ENCODE results near the gene POLR1G.

POLR1G gene

GRCh38 chr19:45414468-45414867, 8.0 kb downstream of the POLR1G start:
- H3K4me3 ChIP-seq (ENCODE audit: low read length) = no peak overlapping the region
- TF ChIP-seq CTCF (conservative IDR thresholded peaks at IDR 0.05; ENCODE audit: low read length) = no peak
- DNase-seq (ENCODE audit: low read depth) = no peak

GRCh38 chr19:45417151-45417550, 10.7 kb downstream of the POLR1G start:
- no peak for TF ChIP-seq CTCF (conservative IDR thresholded peaks at IDR 0.05; ENCODE audit: low read length)
- no peak overlapping the region for H3K4me3 ChIP-seq (ENCODE audit: low read length)
- DNase-seq (ENCODE audit: low read depth) = no peak

- no peak for TF ChIP-seq CTCF (conservative IDR thresholded peaks at IDR 0.05; ENCODE audit: low read length)
- no peak for DNase-seq (ENCODE audit: low read depth)
- no peak overlapping the region for H3K4me3 ChIP-seq (ENCODE audit: low read length)
These were observed 12.4 kb downstream of the POLR1G start for GRCh38 chr19:45418802-45419201.

- TF ChIP-seq CTCF (conservative IDR thresholded peaks at IDR 0.05; ENCODE audit: low read length) = no peak
- no peak overlapping the region for H3K4me3 ChIP-seq (ENCODE audit: low read length)
- no peak for DNase-seq (ENCODE audit: low read depth)
These were observed 13.0 kb downstream of the POLR1G start for GRCh38 chr19:45419396-45419795.

- no peak for DNase-seq (ENCODE audit: low read depth)
- no peak for TF ChIP-seq CTCF (conservative IDR thresholded peaks at IDR 0.05; ENCODE audit: low read length)
- H3K4me3 ChIP-seq (ENCODE audit: low read length) = no peak overlapping the region
These were observed 13.5 kb downstream of the POLR1G start for GRCh38 chr19:45419895-45420294.

GRCh38 chr19:45420356-45420755, 13.9 kb downstream of the POLR1G start:
- DNase-seq (ENCODE audit: low read depth) = no peak
- H3K4me3 ChIP-seq (ENCODE audit: low read length) = no peak overlapping the region

GRCh38 chr19:45420871-45421270, 14.4 kb downstream of the POLR1G start:
- DNase-seq (ENCODE audit: low read depth) = no peak
- H3K4me3 ChIP-seq (ENCODE audit: low read length) = no peak overlapping the region
- no peak for TF ChIP-seq CTCF (conservative IDR thresholded peaks at IDR 0.05; ENCODE audit: low read length)

More at GRCh38 chr19:45420356-45420755, 13.9 kb downstream of the POLR1G start:
- TF ChIP-seq CTCF (conservative IDR thresholded peaks at IDR 0.05; ENCODE audit: low read length) = no peak

All from AG10803 (cell line).